Measurements from ENCODE around the gene HSD3B7. TPM values are rescaled to one million over a fixed set of nuclear protein-coding genes. Genes with fewer than 3 reads are reported as not detected.
"Not testable (repeated sequence)": the region's sequence is repeated elsewhere in the genome, so short reads cannot be mapped to it uniquely, and the experiment has no call there.

The HSD3B7 gene
- total RNA-seq, 1 experiment from 2014 or later: 5.5 TPM

GRCh38 chr16:31016018-31016417 lies 31.0 kb downstream of the HSD3B7 start:
- Histone ChIP-seq H3K4me1 (ENCODE audit: insufficient read depth, low read length) (no peaks in the 10 kb centered on the region), H2BK15ac (ENCODE audit: low read depth, low read length) (no peak overlapping the region), H4K8ac (replicated peaks; ENCODE audit: insufficient read length, low read depth, low read length) (no peak overlapping the region), H3K18ac (ENCODE audit: insufficient read length, low read depth, low read length) (no peak overlapping the region), H3K4ac (ENCODE audit: low read depth, low read length) (no peak overlapping the region), H2BK5ac (ENCODE audit: insufficient read length, low read length) (no peak overlapping the region), H3K9me3 (ENCODE audit: control insufficient read depth, low read depth, low read length) (no peaks in the 10 kb centered on the region), H3K56ac (ENCODE audit: insufficient read length, low read depth, low read length) (no peak overlapping the region), H4K5ac (ENCODE audit: insufficient read length, low read depth, low read length) (no peak overlapping the region), H2BK12ac (ENCODE audit: insufficient read length, low read depth, low read length) (no peak overlapping the region), H3K27me3 (ENCODE audit: insufficient read depth, low read length) (no peaks in the 10 kb centered on the region), H3K79me2 (ENCODE audit: insufficient read depth, low read length) (no peaks in the 10 kb centered on the region), H2AFZ (ENCODE audit: low read length) (no peak overlapping the region), H2BK20ac (ENCODE audit: low read depth, low read length, poor library complexity, severe bottlenecking) (no peak overlapping the region), H3K9ac (ENCODE audit: extremely low read depth, insufficient read length, low read length) (no peak overlapping the region), H3T11ph (ENCODE audit: low read length) (no peak overlapping the region), H4K20me1 (ENCODE audit: control insufficient read depth, insufficient read depth, insufficient read length) (no peaks in the 10 kb centered on the region), H3K23me2 (ENCODE audit: insufficient read length, low read depth, low read length, poor library complexity, severe bottlenecking) (no peaks in the 10 kb centered on the region), H3K14ac (ENCODE audit: insufficient read depth, low read length) (no peak overlapping the region), H2BK120ac (ENCODE audit: low read depth, low read length, poor library complexity, severe bottlenecking) (no peak overlapping the region), H3K4me2 (ENCODE audit: insufficient read depth, insufficient read length, low read length) (no peak overlapping the region), H3K27ac (ENCODE audit: insufficient read length, low read depth, low read length) (no peak overlapping the region), H3K23ac (ENCODE audit: insufficient read length, low read depth, low read length) (no peak overlapping the region), H3K79me1 (ENCODE audit: insufficient read depth, low read depth, low read length, poor library complexity, severe bottlenecking) (no peaks in the 10 kb centered on the region), H4K91ac (ENCODE audit: insufficient read length, low read depth, low read length) (no peak overlapping the region), H2AK5ac (ENCODE audit: insufficient read length, low read length) (no peak overlapping the region)
- DNase-seq: no peak
- 0 out of 3 replicates have a peak, but pooled peaks have one; percentile 28 for TF ChIP-seq CTCF (conservative IDR thresholded peaks at IDR 0.05)
- Mint-ChIP-seq H3K27me3 (ENCODE audit: low read depth) (peaks cover 36% of the 10 kb centered on the region), H3K4me3 (no peak overlapping the region; a peak in 2 of 5 replicates), H3K9me3 (no peaks in the 10 kb centered on the region; a peak in 1 of 5 replicates), H3K36me3 (ENCODE audit: insufficient read depth in 1 of 3, low read depth in 3 of 3) (no peaks in the 10 kb centered on the region; a peak in 1 of 7 replicates), H3K27ac (no peak overlapping the region), H3K4me1 (peaks cover 0 to 6% of the 10 kb centered on the region in 2 experiments; a peak in 3 of 4 replicates)
- no CpG with 5 or more reads among the region's 6 CpGs for WGBS (ENCODE audit: extremely low coverage, insufficient read length, low lambda C conversion rate)

- not testable (repeated sequence) for H3K79me2 ChIP-seq (ENCODE audit: insufficient read depth, low read length); H2BK20ac ChIP-seq (ENCODE audit: low read depth, low read length, poor library complexity, severe bottlenecking); H3K27ac Mint-ChIP-seq; H4K8ac ChIP-seq (replicated peaks; ENCODE audit: insufficient read length, low read depth, low read length); H3K9me3 Mint-ChIP-seq; H2BK15ac ChIP-seq (ENCODE audit: low read depth, low read length); H3K27ac ChIP-seq (ENCODE audit: insufficient read length, low read depth, low read length); H3T11ph ChIP-seq (ENCODE audit: low read length); H3K56ac ChIP-seq (ENCODE audit: insufficient read length, low read depth, low read length); H3K27me3 ChIP-seq (ENCODE audit: insufficient read depth, low read length); H3K36me3 Mint-ChIP-seq (ENCODE audit: insufficient read depth in 1 of 3, low read depth in 3 of 3); H3K9me3 ChIP-seq (ENCODE audit: control insufficient read depth, low read depth, low read length); H2AK5ac ChIP-seq (ENCODE audit: insufficient read length, low read length); H4K5ac ChIP-seq (ENCODE audit: insufficient read length, low read depth, low read length); H2BK120ac ChIP-seq (ENCODE audit: low read depth, low read length, poor library complexity, severe bottlenecking); H3K4me3 Mint-ChIP-seq; H3K18ac ChIP-seq (ENCODE audit: insufficient read length, low read depth, low read length); H3K23ac ChIP-seq (ENCODE audit: insufficient read length, low read depth, low read length); H3K4me1 Mint-ChIP-seq; H2BK5ac ChIP-seq (ENCODE audit: insufficient read length, low read length); H4K91ac ChIP-seq (ENCODE audit: insufficient read length, low read depth, low read length); H2BK12ac ChIP-seq (ENCODE audit: insufficient read length, low read depth, low read length); H3K4me2 ChIP-seq (ENCODE audit: insufficient read depth, insufficient read length, low read length); H3K14ac ChIP-seq (ENCODE audit: insufficient read depth, low read length); H3K4ac ChIP-seq (ENCODE audit: low read depth, low read length); H3K9ac ChIP-seq (ENCODE audit: extremely low read depth, insufficient read length, low read length); H2AFZ ChIP-seq (ENCODE audit: low read length); H3K79me1 ChIP-seq (ENCODE audit: insufficient read depth, low read depth, low read length, poor library complexity, severe bottlenecking); H4K20me1 ChIP-seq (ENCODE audit: control insufficient read depth, insufficient read depth, insufficient read length); DNase-seq; H3K23me2 ChIP-seq (ENCODE audit: insufficient read length, low read depth, low read length, poor library complexity, severe bottlenecking); H3K4me1 ChIP-seq (ENCODE audit: insufficient read depth, low read length)
- no CpG with 5 or more reads among the region's 10 CpGs for WGBS (ENCODE audit: extremely low coverage, insufficient read length, low lambda C conversion rate)
- H3K27me3 Mint-ChIP-seq (ENCODE audit: low read depth): peaks cover 18% of the 10 kb centered on the region
These were observed 32.7 kb downstream of the HSD3B7 start for GRCh38 chr16:31017756-31018155.
